HG03045 (cell line): ENCODE results near the gene TNIK.
A peak's percentile ranks its signal among the peaks of the same experiment; 100 is the strongest.

Source experiments
- ATAC-seq: cut with Tn5 transposase; IDR thresholded peaks from one replicate; pipeline ENCODE4 v1.9.1; 2021; ENCODE audit warnings: mild to moderate bottlenecking, moderate library complexity; ENCODE audit not compliant: unreplicated experiment

Gene TNIK

GRCh38 chr3:171286580-171287249, 173.5 kb downstream of the TNIK start:
- ATAC-seq: peak; percentile 52

GRCh38 chr3:171285287-171285686, 174.9 kb downstream of the TNIK start:
- ATAC-seq: no peak

- ATAC-seq: no peak
Measured at GRCh38 chr3:171284308-171285075, 175.7 kb downstream of the TNIK start.

GRCh38 chr3:171283848-171284222, 176.4 kb downstream of the TNIK start:
- no peak for ATAC-seq

- no peak for ATAC-seq
Measured at GRCh38 chr3:171283183-171283847, 176.9 kb downstream of the TNIK start.

GRCh38 chr3:171282041-171282440, 178.2 kb downstream of the TNIK start:
- ATAC-seq: no peak

- no peak for ATAC-seq
Measured at GRCh38 chr3:171281256-171281992, 178.8 kb downstream of the TNIK start.

- ATAC-seq: no peak
Measured at GRCh38 chr3:171279972-171280371, 180.2 kb downstream of the TNIK start.

- no peak for ATAC-seq
Measured at GRCh38 chr3:171278299-171278590, 182.0 kb downstream of the TNIK start.

- ATAC-seq: no peak
Measured at GRCh38 chr3:171277456-171278298, 182.5 kb downstream of the TNIK start.

GRCh38 chr3:171276923-171277322, 183.3 kb downstream of the TNIK start:
- ATAC-seq: no peak

GRCh38 chr3:171274222-171274621, 186.0 kb downstream of the TNIK start:
- no peak for ATAC-seq

- no peak for ATAC-seq
Measured at GRCh38 chr3:171270541-171270940, 189.7 kb downstream of the TNIK start.

- no peak for ATAC-seq
Measured at GRCh38 chr3:171269542-171269941, 190.7 kb downstream of the TNIK start.

GRCh38 chr3:171268677-171269076, 191.5 kb downstream of the TNIK start:
- no peak for ATAC-seq

GRCh38 chr3:171267104-171267503, 193.1 kb downstream of the TNIK start:
- ATAC-seq: no peak

GRCh38 chr3:171266740-171267073, 193.5 kb downstream of the TNIK start:
- ATAC-seq: no peak

- no peak for ATAC-seq
Measured at GRCh38 chr3:171266034-171266739, 194.0 kb downstream of the TNIK start.

- no peak for ATAC-seq
Measured at GRCh38 chr3:171264758-171265157, 195.4 kb downstream of the TNIK start.

- no peak for ATAC-seq
Measured at GRCh38 chr3:171262431-171262830, 197.8 kb downstream of the TNIK start.
